Retina (tissue), 1 donor: ENCODE results near the gene MEF2C.
"Not testable (repeated sequence)": the region's sequence is repeated elsewhere in the genome, so short reads cannot be mapped to it uniquely, and the experiment has no call there.

Experiments used
- DNase-seq: peaks from one replicate; pipeline ENCODE4 v3.0.0-alpha.2; 2016

MEF2C gene

GRCh38 chr5:88883059-88883835 is at the start of gene MEF2C:
Gene MEF2C (minus strand): TSS chr5:88883184. CDS start chr5:88823788, 59,396 bp downstream.
- peak; percentile 92 for DNase-seq

DNA sequence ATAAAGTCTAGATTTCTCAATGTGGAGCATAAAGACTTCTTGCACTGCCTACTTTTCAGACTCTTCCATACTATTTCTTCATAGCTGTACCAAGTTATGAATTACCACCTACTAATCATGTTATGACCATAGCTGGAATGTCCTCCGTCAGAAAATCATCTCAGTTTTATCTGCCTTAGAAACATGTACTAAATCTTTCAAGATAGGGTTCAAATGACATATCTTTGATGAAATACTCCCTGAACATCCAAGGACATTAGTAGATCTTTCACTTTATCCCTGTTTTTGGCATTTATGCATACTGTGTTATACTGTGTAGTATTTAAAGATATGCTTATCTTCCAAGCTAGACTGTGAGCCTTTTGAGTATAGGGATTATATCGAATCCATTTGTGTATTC is 49.6 kb upstream of the MEF2C start:
- DNase-seq: no peak

- DNase-seq: no peak
Observed at GRCh38 chr5:88930335-88930734, 47.4 kb upstream of the MEF2C start.

DNA sequence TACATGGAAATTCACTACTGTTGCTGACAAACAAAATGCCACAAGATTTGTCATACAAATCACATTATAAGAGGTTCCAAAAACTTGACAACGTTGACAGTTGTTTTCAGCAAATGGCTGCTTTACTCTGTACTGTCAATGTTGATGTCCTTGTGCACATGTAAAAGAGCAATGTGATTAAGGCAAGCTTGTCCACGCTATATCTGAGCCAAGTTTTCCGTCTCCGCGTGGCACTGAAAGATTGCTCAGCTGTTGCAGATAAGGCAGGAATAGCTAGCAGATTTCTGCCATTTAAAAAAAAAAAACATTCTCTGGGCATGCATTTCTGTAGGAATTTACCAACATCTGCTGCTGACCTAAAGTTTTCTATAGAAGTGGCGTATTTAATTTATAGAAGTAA is 46.4 kb upstream of the MEF2C start:
- DNase-seq: no peak

DNA sequence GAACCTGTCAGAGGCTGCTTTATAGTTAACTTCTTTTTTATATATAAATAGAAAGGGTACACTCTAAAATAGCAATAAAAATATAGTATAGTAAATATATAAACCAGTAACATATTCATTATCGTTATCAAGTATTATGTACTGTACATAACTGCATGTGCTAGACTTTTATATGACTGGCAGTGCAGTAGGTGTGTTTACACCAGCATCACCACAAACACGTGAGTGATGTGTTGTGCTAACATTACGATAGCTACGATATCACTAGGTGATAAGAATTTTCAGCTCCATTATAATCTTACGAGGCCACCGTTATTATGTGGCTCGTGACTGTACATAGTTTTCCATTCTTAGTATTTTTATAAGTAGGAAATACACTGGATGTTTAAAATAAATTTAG is 43.8 kb upstream of the MEF2C start:
- DNase-seq: no peak

DNA sequence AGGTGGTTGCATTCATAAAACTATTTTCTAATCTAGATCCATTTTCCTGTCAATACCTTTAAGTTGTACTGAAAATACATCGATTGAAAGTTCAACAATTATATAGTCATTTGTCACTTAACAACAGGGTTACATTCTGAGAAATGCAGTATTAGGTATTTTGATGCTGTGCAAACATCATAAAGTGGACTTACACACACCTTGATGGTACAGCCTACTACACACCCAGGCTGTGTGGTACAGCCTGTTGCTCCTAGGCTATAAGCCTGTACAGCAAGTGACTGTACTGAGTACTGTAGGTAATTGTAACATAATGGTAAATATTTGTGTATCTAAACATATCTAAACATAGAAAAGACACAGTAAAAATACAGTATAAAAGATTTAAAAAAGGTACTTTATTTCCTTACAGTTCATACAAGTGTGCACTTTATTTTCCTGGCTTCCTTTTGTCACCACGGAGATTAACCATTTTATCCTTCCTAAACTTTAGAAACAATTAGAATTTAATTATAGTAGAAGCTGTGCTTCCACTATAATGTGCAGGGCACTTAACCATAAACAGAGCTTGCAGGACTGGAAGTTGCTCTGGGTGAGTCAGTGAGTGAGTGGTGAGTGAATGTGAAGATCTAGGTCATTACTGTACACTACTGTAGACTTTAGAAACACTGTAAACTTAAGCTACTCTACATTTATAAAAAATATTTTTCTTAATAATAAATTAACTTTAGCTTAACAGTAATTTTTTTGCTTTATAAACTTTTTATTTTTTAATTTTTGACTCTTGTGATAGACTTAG is 42.9 kb upstream of the MEF2C start:
- no peak for DNase-seq

DNA sequence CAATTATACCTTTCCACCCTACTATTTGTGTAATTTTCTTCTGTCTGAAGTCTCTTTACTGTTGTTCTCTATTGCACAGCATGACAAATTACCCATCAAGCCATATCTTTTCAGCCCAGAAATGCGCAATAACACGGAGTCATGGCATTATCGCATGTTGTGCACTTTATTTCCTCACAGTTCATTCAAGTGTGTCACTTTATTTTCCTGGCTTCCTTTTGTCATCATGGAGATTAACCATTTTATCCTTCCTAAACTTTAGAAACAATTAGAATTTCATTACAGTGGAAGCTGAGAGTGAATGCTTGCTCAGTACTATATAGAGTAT is 41.3 kb upstream of the MEF2C start:
- no peak for DNase-seq

- no peak for DNase-seq
Observed at GRCh38 chr5:88923623-88924329, 40.8 kb upstream of the MEF2C start.

- DNase-seq: not testable (repeated sequence)
Observed at GRCh38 chr5:88912743-88913142, 29.8 kb upstream of the MEF2C start.

GRCh38 chr5:88911059-88911572 is 28.1 kb upstream of the MEF2C start:
- DNase-seq: not testable (repeated sequence)

DNA sequence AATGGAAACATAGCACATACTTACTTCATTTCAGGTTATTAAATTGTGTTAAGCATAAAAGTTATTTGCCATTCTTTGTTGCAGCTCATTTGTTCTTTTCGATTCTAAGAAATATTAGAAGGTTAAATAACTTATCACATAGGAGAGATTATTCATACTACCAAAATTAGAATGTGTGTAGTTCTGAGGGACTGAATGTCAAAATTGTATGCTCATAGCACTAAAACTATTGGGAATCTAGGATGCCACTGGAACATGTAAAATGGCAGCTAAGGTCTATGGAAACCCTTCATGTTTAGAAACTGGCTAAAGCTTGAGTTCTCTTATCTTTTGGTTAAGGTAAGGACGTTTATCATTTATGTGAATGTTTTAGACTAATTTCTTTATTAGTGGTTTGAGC is 21.5 kb upstream of the MEF2C start:
- not testable (repeated sequence) for DNase-seq

DNA sequence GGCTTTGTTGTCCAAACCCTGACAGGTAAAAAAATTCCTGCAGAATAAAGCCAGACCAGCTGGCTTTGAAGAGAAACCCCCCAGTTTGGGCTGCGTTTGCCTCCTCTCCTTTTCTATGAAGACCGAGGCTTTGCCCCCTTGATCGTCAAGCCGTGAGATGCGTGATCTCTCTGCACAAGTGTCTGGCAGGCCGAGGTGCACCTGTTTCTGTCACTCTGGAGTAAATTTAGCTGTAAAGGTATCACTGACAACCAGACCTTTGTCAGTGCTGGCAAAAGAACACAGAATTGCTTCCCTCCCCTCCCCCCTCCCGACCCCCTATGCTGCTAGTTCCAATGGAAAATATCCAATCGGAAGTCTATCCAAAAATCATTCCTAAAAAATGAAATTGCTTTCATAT is 21.0 kb upstream of the MEF2C start:
- DNase-seq: not testable (repeated sequence)

GRCh38 chr5:88901077-88901476 is 18.1 kb upstream of the MEF2C start:
- DNase-seq: not testable (repeated sequence)

DNA sequence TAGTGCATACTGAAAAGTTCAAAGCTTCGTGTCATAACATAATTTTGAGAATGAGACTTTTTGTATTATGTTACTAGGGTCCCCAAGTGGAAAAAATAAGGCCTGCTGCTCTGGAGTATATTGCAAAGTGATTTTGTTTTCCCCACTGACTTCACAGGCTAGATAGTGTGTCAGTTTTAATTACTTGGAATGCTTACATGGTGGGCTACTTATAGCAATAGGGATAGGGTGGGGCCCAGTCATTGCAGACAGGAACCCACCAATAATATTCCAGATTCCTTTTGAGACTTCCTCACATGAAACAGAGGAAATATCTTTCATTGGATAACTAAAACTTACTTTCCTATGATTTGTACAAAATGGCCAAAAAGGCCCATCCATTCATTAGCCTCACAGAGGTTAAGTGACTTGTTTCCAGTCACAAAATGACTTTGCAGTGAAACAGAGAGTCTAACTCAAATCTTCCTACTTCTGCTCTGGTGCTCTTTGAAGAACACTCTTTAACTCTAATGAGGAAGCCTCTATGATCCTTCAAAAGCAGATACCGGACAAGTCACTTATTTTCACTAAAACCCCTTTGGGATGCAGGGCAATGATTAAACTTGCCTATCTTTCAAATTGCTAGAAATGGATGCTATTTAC is 16.2 kb upstream of the MEF2C start:
- DNase-seq: no peak

- no peak for DNase-seq
Observed at GRCh38 chr5:88897748-88898147, 14.8 kb upstream of the MEF2C start.

DNA sequence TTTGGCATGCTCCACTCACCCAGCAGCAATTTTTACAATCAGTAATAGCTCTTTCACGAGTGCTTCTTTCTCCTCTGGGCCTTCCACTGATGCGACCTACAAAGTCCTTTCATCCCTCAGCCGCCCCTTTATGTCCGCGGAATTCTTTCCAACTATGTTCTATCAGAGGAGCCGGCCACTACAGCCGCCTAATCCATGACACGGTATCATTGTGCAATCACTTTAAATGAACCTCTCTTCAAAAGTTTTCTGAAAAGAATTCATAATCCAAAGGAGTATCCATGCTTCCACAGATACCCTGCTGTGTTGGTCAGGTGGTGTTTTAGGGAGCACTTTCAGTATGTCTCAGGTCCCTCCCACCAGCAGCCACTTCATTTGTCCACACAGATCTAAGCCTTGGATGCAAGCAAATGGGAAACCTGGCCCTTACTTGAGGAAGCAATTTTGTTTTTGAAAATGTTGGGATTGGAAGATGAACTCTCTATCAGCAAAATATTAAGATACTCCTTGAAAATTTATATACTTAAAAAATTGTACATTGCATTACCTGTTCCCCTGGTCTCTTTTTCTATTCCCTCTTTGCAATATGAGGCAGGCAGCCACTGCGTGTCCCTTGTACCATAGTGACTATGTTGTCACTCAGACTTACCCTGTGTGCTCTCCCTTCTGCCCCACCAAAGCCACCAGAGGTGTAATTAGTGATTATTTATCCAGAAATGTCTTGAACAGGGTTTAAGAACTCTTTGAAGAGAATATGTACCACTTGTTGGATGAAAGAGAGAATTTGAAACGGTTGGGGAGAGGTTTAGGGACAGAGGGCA is 12.9 kb upstream of the MEF2C start:
- no peak for DNase-seq

GRCh38 chr5:88892669-88893068 is 9.7 kb upstream of the MEF2C start:
- DNase-seq: no peak

DNA sequence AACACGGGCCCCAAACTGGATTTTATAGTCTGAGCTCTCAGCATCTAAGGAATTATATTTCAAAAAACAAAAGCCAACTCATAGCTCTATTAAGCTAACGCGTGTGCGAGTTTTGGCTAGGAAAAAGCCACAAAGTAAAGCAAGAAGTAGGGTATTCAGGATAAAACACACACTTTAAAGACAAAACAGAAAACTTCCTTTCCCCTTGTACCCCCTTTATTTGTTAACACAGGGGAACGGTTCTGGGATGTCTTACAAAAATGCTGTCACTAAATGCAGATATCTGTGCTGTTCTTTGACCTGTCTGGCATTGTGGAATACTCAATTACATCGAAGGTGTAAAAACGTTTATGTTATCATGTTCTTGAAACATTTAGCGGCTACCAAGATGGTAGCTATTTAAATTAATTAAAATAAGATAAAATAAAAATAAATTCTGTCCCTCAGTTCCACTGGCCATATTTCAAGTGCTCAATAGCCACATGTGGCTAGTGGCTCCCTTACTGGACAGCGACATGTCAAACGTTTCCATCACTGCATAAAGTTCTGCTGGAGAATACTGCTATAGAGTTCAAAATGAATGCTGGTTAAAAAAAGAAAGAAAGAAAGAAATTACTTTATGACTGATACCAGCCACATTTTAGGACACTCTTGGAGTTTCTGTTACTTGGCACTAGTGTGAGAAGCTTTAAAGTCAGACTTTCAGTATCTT is 7.2 kb upstream of the MEF2C start:
- DNase-seq: no peak

GRCh38 chr5:88889189-88890069 is 6.4 kb upstream of the MEF2C start:
- DNase-seq: peak; percentile 73

GRCh38 chr5:88888848-88889188 is 5.8 kb upstream of the MEF2C start:
- DNase-seq: no peak
